GM12891 (cell line): ENCODE results near the gene PALM2AKAP2.

Experiments
- POLR2A ChIP-seq: IDR thresholded peaks from 2 replicates; pipeline ENCODE4 v1.6.1; 2011; ENCODE audit warnings: low read depth, low read length, control low read depth
- POLR2AphosphoS5 ChIP-seq: IDR thresholded peaks from 2 replicates; pipeline ENCODE4 v1.6.1; 2011; ENCODE audit warnings: low read depth, low read length, control low read depth
- TAF1 ChIP-seq: IDR thresholded peaks from 2 replicates; pipeline ENCODE4 v1.6.1; 2011; ENCODE audit warnings: low read depth, low read length, control low read depth

GRCh38 chr9:109797006-109797405, 17.0 kb downstream of the PALM2AKAP2 start:
- TF ChIP-seq POLR2A, result no peak
- no peak for TF ChIP-seq POLR2AphosphoS5
- no peak for TF ChIP-seq TAF1
